Mesendoderm (in vitro differentiated cells): ENCODE data around the gene ZNF506.
"Not testable (repeated sequence)": the region's sequence is repeated elsewhere in the genome, so short reads cannot be mapped to it uniquely, and the experiment has no call there.

Experiments
- DNase-seq: peaks from one replicate; pipeline ENCODE4 v3.0.0; 2013
- H2AK5ac ChIP-seq: 2 replicates; pipeline ENCODE4 v1.6.1; 2013; ENCODE audit warnings: low read length, inconsistent platforms
- H2BK120ac ChIP-seq: 2 replicates; pipeline ENCODE4 v1.6.1; 2013; ENCODE audit warnings: low read depth, mild to moderate bottlenecking, low read length, moderate library complexity, mixed read lengths
- H2BK15ac ChIP-seq: replicated peaks from 2 replicates; pipeline ENCODE4 v1.6.1; 2013; ENCODE audit warnings: low read depth, mild to moderate bottlenecking, moderate library complexity
- H2BK5ac ChIP-seq: 2 replicates; pipeline ENCODE4 v1.6.1; 2013; ENCODE audit warnings: low read length, inconsistent platforms
- H3K18ac ChIP-seq: 2 replicates; pipeline ENCODE4 v1.6.1; 2013; ENCODE audit warnings: mild to moderate bottlenecking, low read length, mixed read lengths
- H3K23ac ChIP-seq: one replicate; pipeline ENCODE4 v1.6.1; 2013; ENCODE audit warnings: low read length
- H3K27ac ChIP-seq: 2 replicates; pipeline ENCODE4 v1.5.1; 2013; ENCODE audit warnings: low read depth, mild to moderate bottlenecking, inconsistent platforms, low read length, moderate library complexity
- H3K27me3 ChIP-seq: 2 replicates; pipeline ENCODE4 v1.6.1; 2013; ENCODE audit warnings: low read length, control low read depth, mild to moderate bottlenecking, inconsistent platforms; ENCODE audit not compliant: insufficient read depth, poor library complexity
- H3K36me3 ChIP-seq: 2 replicates; pipeline ENCODE4 v1.6.1; 2013; ENCODE audit warnings: low read length, inconsistent platforms; ENCODE audit not compliant: control insufficient read depth, insufficient read depth
- H3K4ac ChIP-seq: one replicate; pipeline ENCODE4 v1.6.1; 2013; ENCODE audit warnings: low read depth, mild to moderate bottlenecking, low read length, moderate library complexity
- H3K4me1 ChIP-seq: 2 replicates; pipeline ENCODE4 v1.6.1; 2013; ENCODE audit warnings: low read depth, low read length, inconsistent platforms; ENCODE audit not compliant: control insufficient read depth
- H3K4me2 ChIP-seq: 2 replicates; pipeline ENCODE4 v1.6.1; 2013; ENCODE audit warnings: low read length
- H3K4me3 ChIP-seq: 2 replicates; pipeline ENCODE4 v1.5.1; 2013; ENCODE audit warnings: mild to moderate bottlenecking, low read length
- H3K56ac ChIP-seq: one replicate; pipeline ENCODE4 v1.6.1; 2013; ENCODE audit warnings: low read length
- H3K79me1 ChIP-seq: 2 replicates; pipeline ENCODE4 v1.6.1; 2013; ENCODE audit warnings: low read length, inconsistent platforms
- H3K79me2 ChIP-seq: 2 replicates; pipeline ENCODE4 v1.6.1; 2013; ENCODE audit warnings: mild to moderate bottlenecking, low read length; ENCODE audit not compliant: control insufficient read depth, insufficient read depth
- H3K9ac ChIP-seq: 2 replicates; pipeline ENCODE4 v1.6.1; 2013; ENCODE audit warnings: low read length, inconsistent platforms
- H4K5ac ChIP-seq: one replicate; pipeline ENCODE4 v1.6.1; 2013; ENCODE audit warnings: low read length
- H4K8ac ChIP-seq: one replicate; pipeline ENCODE4 v1.6.1; 2013; ENCODE audit warnings: low read depth, mild to moderate bottlenecking, control low read depth, low read length, moderate library complexity
- WGBS: extraction: QIAGEN DNeasy Blood & Tissue Kit; methylation state at CpG from one replicate; pipeline ENCODE4 v1.1.7; 2013; ENCODE audit warnings: low lambda C conversion rate, missing lambda C conversion rate; ENCODE audit not compliant: insufficient coverage; ENCODE audit errors: extremely low coverage; 5-methylcytosine and 5-hydroxymethylcytosine counted together

The ZNF506 gene

DNA sequence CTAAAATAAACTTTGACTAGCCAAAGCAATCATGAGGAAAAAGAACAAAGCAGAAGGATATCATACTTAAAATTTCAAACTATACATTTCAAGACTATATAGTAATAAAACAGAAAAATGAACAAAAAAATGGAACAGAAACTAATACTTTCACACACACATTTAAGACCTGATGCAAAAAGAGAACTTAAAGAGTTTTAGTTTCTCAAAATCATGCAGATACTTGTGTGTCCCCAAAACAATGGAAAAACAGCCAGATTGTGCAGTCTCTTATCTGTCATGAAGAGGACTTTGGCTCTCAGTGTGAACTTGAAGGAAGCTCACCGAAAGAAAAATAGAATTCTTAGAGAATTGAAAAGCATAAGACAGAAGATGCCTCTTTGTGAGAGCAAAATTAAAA is 16.1 kb downstream of the ZNF506 start:
- H3K4ac ChIP-seq, result no peak overlapping the region
- no peak overlapping the region for H2BK15ac ChIP-seq
- H4K5ac ChIP-seq, result no peak overlapping the region
- H3K23ac ChIP-seq, result no peak overlapping the region
- no peak overlapping the region for H2AK5ac ChIP-seq
- no CpG with 5 or more reads among the region's 1 CpG for WGBS
- no peak overlapping the region for H3K4me2 ChIP-seq
- no peak overlapping the region for H4K8ac ChIP-seq
- H3K27ac ChIP-seq, result no peak overlapping the region
- H2BK120ac ChIP-seq, result no peak overlapping the region
- no peak overlapping the region for H3K9ac ChIP-seq
- H3K4me1 ChIP-seq, result no peaks in the 10 kb centered on the region
- H3K79me1 ChIP-seq, result no peaks in the 10 kb centered on the region
- no peak overlapping the region for H3K56ac ChIP-seq
- H3K27me3 ChIP-seq, result no peaks in the 10 kb centered on the region
- DNase-seq, result no peak
- no peaks in the 10 kb centered on the region for H3K36me3 ChIP-seq
- H3K18ac ChIP-seq, result no peak overlapping the region
- H3K4me3 ChIP-seq, result no peak overlapping the region
- no peak overlapping the region for H2BK5ac ChIP-seq
- no peaks in the 10 kb centered on the region for H3K79me2 ChIP-seq

DNA sequence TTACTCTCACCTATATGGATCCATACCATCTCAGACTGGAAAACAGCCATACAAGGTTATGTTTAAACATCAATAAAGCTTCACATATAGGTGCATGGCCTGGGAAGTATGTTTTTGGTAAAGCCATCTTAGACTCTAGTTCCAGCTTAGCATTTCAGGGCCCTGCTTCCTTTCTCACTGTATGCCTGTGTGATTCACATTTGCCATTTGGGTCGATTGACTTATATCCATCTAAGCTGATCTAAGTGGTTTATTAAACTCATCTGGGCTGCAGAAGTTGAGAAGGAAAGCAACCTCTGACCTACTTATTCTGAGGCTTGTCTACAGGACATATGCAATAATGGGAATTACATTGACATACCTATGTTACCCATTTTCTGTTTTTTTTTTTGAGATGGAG is 33.5 kb downstream of the ZNF506 start:
- Histone ChIP-seq H3K27me3 (no peaks in the 10 kb centered on the region), H3K18ac (no peak overlapping the region), H2BK120ac (no peak overlapping the region), H3K23ac (no peak overlapping the region), H3K4me1 (no peaks in the 10 kb centered on the region), H3K27ac (no peak overlapping the region), H3K4ac (no peak overlapping the region), H2BK15ac (no peak overlapping the region), H2AK5ac (no peak overlapping the region), H3K36me3 (peaks cover 4% of the 10 kb centered on the region), H4K8ac (no peak overlapping the region), H4K5ac (no peak overlapping the region), H3K4me2 (no peak overlapping the region), H3K56ac (no peak overlapping the region), H2BK5ac (no peak overlapping the region), H3K79me1 (no peaks in the 10 kb centered on the region), H3K9ac (no peak overlapping the region), H3K4me3 (no peak overlapping the region), H3K79me2 (no peaks in the 10 kb centered on the region)
- no peak for DNase-seq
- WGBS, result no CpG with 5 or more reads among the region's 1 CpG

DNA sequence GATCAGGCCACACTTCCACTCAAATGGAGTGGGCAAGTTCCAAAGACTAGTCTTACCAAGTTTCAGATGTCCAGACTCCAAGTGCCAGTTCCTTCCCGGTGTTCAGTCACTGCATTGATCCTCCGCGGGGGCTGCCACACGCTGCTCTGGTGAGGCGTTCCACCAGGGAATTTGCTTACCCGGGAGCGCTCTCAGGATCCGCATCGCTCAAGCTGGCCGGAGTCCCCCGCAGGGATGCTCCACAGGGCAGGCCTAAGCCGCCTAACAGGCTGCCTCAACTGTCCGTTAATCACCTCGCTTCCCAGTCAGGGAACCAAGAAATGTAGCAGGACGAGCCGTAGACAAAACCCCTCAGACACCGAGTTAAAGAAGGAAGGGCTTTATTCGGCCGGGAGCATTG is 36.1 kb downstream of the ZNF506 start:
- H3K18ac ChIP-seq, H3K79me2 ChIP-seq, H4K5ac ChIP-seq, H3K4me3 ChIP-seq, H3K27ac ChIP-seq, H2BK120ac ChIP-seq, H3K4ac ChIP-seq, H3K36me3 ChIP-seq, H3K9ac ChIP-seq, H3K27me3 ChIP-seq, H2BK5ac ChIP-seq, H4K8ac ChIP-seq, DNase-seq, H2BK15ac ChIP-seq, H3K4me1 ChIP-seq, H3K79me1 ChIP-seq, H3K56ac ChIP-seq, H3K23ac ChIP-seq, H3K4me2 ChIP-seq, H2AK5ac ChIP-seq: not testable (repeated sequence)
- WGBS, result no CpG with 5 or more reads among the region's 19 CpGs

DNA sequence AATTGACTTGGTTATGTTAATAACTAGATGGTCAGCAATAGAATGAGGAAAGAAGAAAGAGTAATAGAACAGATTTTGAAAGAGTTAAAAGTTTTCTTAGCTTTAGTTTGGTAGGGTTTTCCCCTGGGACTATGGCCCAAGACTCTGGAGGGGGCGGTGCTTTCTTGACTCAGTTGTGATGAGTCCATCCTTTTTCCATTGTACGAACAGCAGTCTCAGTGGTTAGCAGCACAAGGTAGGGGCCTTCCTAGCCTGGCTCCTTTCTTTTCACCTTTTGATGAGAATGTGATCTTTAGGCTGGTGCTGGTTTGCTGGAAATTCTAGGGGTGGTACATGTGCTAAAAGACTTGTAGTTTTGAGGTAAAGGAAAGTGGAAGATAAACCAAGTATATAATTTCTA is 38.8 kb downstream of the ZNF506 start:
- no CpG with 5 or more reads among the region's 2 CpGs for WGBS
- Histone ChIP-seq H3K79me2 (no peaks in the 10 kb centered on the region), H3K4me3 (no peak overlapping the region), H3K23ac (no peak overlapping the region), H3K9ac (no peak overlapping the region), H2BK5ac (no peak overlapping the region), H3K4me1 (no peaks in the 10 kb centered on the region), H3K4me2 (no peak overlapping the region), H3K18ac (no peak overlapping the region), H3K36me3 (no peaks in the 10 kb centered on the region), H4K5ac (no peak overlapping the region), H4K8ac (no peak overlapping the region), H2BK15ac (no peak overlapping the region), H3K27ac (no peak overlapping the region), H3K27me3 (no peaks in the 10 kb centered on the region), H3K4ac (no peak overlapping the region), H3K56ac (no peak overlapping the region), H3K79me1 (peaks cover 3% of the 10 kb centered on the region), H2AK5ac (no peak overlapping the region), H2BK120ac (no peak overlapping the region)
- DNase-seq, result no peak

DNA sequence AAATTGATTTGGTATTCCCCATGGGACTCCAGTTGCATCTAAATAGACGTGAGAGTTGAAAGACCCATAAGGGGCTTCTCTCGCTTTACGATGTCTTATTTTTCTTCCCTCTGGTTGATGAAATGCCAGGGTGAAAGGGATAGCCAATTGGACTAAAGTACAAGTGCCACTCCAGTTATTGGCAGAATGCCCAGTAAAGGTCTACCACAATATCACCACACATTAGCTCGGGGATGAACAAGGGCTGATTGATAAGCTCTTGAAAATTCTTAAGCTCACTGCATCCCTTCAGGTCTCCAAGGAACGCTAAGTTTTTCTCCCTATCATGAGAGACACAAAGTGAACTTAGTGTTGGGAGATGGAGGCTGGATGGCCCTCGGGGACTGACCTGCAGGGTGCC is 39.8 kb downstream of the ZNF506 start:
- H3K36me3 ChIP-seq, DNase-seq: not testable (repeated sequence)

DNA sequence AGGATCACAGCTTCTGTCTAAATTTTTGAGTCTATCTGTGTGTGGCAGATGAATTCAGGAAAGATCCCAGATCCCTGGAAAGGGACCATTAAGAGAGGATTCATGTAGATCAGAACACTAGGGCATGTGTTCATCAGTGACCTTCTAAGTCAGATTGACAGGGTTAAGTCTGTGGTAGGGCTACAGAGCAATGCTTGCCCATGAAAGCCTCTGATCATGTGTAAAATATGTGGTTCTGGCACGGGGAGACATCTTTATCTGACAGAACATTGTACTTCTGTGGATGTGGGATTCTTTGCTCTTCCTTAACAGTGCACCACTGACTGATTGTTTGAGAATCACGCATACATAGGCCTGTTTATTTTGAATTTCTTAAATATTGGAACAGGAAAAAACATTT is 42.9 kb downstream of the ZNF506 start:
- no peaks in the 10 kb centered on the region for H3K27me3 ChIP-seq
- H3K4ac ChIP-seq, result no peak overlapping the region
- no peak overlapping the region for H2BK5ac ChIP-seq
- H3K56ac ChIP-seq, result no peak overlapping the region
- H4K5ac ChIP-seq, result no peak overlapping the region
- H2AK5ac ChIP-seq, result no peak overlapping the region
- no peak overlapping the region for H3K23ac ChIP-seq
- DNase-seq, result no peak
- H3K79me1 ChIP-seq, result peaks cover 3% of the 10 kb centered on the region
- H3K27ac ChIP-seq, result no peak overlapping the region
- no peak overlapping the region for H3K4me3 ChIP-seq
- H2BK120ac ChIP-seq, result no peak overlapping the region
- no CpG with 5 or more reads among the region's 2 CpGs for WGBS
- H4K8ac ChIP-seq, result no peak overlapping the region
- H3K18ac ChIP-seq, result no peak overlapping the region
- no peak overlapping the region for H3K4me2 ChIP-seq
- no peaks in the 10 kb centered on the region for H3K79me2 ChIP-seq
- H3K36me3 ChIP-seq, result no peaks in the 10 kb centered on the region
- peaks cover 4% of the 10 kb centered on the region for H3K4me1 ChIP-seq
- H2BK15ac ChIP-seq, result no peak overlapping the region
- H3K9ac ChIP-seq, result no peak overlapping the region

More for the DNA sequence above, 39.8 kb downstream of the ZNF506 start:
- not testable (repeated sequence) for H4K5ac ChIP-seq, H3K4me3 ChIP-seq, H2BK15ac ChIP-seq, H3K23ac ChIP-seq, H4K8ac ChIP-seq, H3K9ac ChIP-seq, H3K27me3 ChIP-seq, H3K56ac ChIP-seq, H3K27ac ChIP-seq, H2BK120ac ChIP-seq, H3K4ac ChIP-seq, H3K79me1 ChIP-seq, H3K79me2 ChIP-seq, H3K18ac ChIP-seq, H3K4me1 ChIP-seq, H3K4me2 ChIP-seq, H2AK5ac ChIP-seq, H2BK5ac ChIP-seq
- WGBS, result no CpG with 5 or more reads among the region's 6 CpGs
